Left lobe of liver (tissue), 2 donors: ENCODE measurements around the gene PDE7B. TPM values are rescaled to one million over a fixed set of nuclear protein-coding genes. Genes with fewer than 3 reads are reported as not detected.
"Not testable (repeated sequence)": the region's sequence is repeated elsewhere in the genome, so short reads cannot be mapped to it uniquely, and the experiment has no call there.

Experiments used
- ATAC-seq: fragments of 200-7000 bp; cut with Tn5 transposase; one replicate; pipeline ENCODE4 v1.9.1; 2020; ENCODE audit warnings: mild to moderate bottlenecking, moderate library complexity
- DNase-seq: peaks from one replicate; pipeline ENCODE4 v3.0.0-alpha.2; 2020; ENCODE audit warnings: low spot score
- total RNA-seq: library from RNA; stranded (reverse); gene quantifications from one replicate; pipeline ENCODE4 v1.2.1, GENCODE V29; 2021
- donor health status: DM: no; HTN: no; CAD: no; lungs with moderate emphysema.
- donor health status: DM: no; HTN: yes; CAD: no.

The PDE7B gene
- total RNA-seq, 1 donor from 2014 or later: 3.4 TPM

GRCh38 chr6:135842618-135843392, 8.7 kb upstream of the PDE7B start:
- ATAC-seq: no peak
- no peak for DNase-seq

- ATAC-seq: no peak
- no peak for DNase-seq
Measured at GRCh38 chr6:135850882-135851281, 619 bp upstream of the PDE7B start.

GRCh38 chr6:135852746-135853145, 1.2 kb downstream of the PDE7B start:
- ATAC-seq (no peak), DNase-seq (no peak)

- ATAC-seq (peak; percentile 38), DNase-seq (no peak)
Measured at GRCh38 chr6:135853227-135853626, 1.7 kb downstream of the PDE7B start.

- DNase-seq: no peak
- no peak for ATAC-seq
Measured at GRCh38 chr6:135853986-135854385, 2.5 kb downstream of the PDE7B start.

GRCh38 chr6:135854799-135855198, 3.3 kb downstream of the PDE7B start:
- DNase-seq (no peak), ATAC-seq (no peak)

GRCh38 chr6:135858931-135859330, 7.4 kb downstream of the PDE7B start:
- ATAC-seq (no peak), DNase-seq (no peak)

GRCh38 chr6:135860361-135860760, 8.9 kb downstream of the PDE7B start:
- ATAC-seq: peak; percentile 34
- DNase-seq: no peak

GRCh38 chr6:135861189-135861588, 9.7 kb downstream of the PDE7B start:
- DNase-seq (no peak), ATAC-seq (no peak)

- not testable (repeated sequence) for ATAC-seq, DNase-seq
Measured at GRCh38 chr6:135864929-135865328, 13.4 kb downstream of the PDE7B start.

GRCh38 chr6:135866445-135867123, 15.1 kb downstream of the PDE7B start:
- peak; percentile 81 for ATAC-seq
- DNase-seq: no peak

- DNase-seq (no peak), ATAC-seq (no peak)
Measured at GRCh38 chr6:135867332-135867731, 15.8 kb downstream of the PDE7B start.

- ATAC-seq (no peak), DNase-seq (no peak)
Measured at GRCh38 chr6:135869857-135870256, 18.4 kb downstream of the PDE7B start.

- DNase-seq (no peak), ATAC-seq (no peak)
Measured at GRCh38 chr6:135870722-135871121, 19.2 kb downstream of the PDE7B start.

- DNase-seq (no peak), ATAC-seq (no peak)
Measured at GRCh38 chr6:135871296-135871695, 19.8 kb downstream of the PDE7B start.

- DNase-seq (no peak), ATAC-seq (no peak)
Measured at GRCh38 chr6:135871878-135872277, 20.4 kb downstream of the PDE7B start.

- no peak for DNase-seq
- no peak for ATAC-seq
Measured at GRCh38 chr6:135875446-135875845, 23.9 kb downstream of the PDE7B start.

- no peak for DNase-seq
- no peak for ATAC-seq
Measured at GRCh38 chr6:135876058-135876457, 24.6 kb downstream of the PDE7B start.

GRCh38 chr6:135877666-135878065, 26.2 kb downstream of the PDE7B start:
- no peak for ATAC-seq
- no peak for DNase-seq

- peak; percentile 76 for ATAC-seq
- no peak for DNase-seq
Measured at GRCh38 chr6:135880066-135880972, 28.8 kb downstream of the PDE7B start.

- ATAC-seq (no peak), DNase-seq (no peak)
Measured at GRCh38 chr6:135883045-135883444, 31.5 kb downstream of the PDE7B start.
